ENCODE measurements around the gene ME1.

- TF ChIP-seq CTCF (conservative IDR thresholded peaks at IDR 0.05; ENCODE audit: low read length) (no peak), EZH2phosphoT487 (IDR thresholded peaks at IDR 0.05; ENCODE audit: borderline replicate concordance) (no peak)
These were observed 240.2 kb downstream of the ME1 start for GRCh38 chr6:83190626-83191025.
